GM23338 (cell line): Measurements from ENCODE around the gene OIT3. TPM values are rescaled to one million over a fixed set of nuclear protein-coding genes. Genes with fewer than 3 reads are reported as not detected.

Source experiments
- ATAC-seq: fragments of 200-7000 bp; cut with Tn5 transposase; 3 replicates; pipeline ENCODE4 v1.9.1; 2020
- DNase-seq: peaks from one replicate; pipeline ENCODE4 v3.0.0-alpha.2; 2015; ENCODE audit warnings: low spot score
- H2AFZ ChIP-seq: fragments of 200-600 bp; sonication (generic); 2 replicates; pipeline ENCODE4 v1.8.0; 2016; ENCODE audit warnings: antibody characterized with exemption, mild to moderate bottlenecking, moderate library complexity
- H3F3A ChIP-seq: fragments of 200-600 bp; sonication (generic); replicated peaks from 2 replicates; pipeline ENCODE4 v1.8.0; 2017; ENCODE audit warnings: antibody characterized with exemption, mixed run types, low read depth
- H3K27ac ChIP-seq: fragments of 200-600 bp; sonication (generic); 2 replicates; pipeline ENCODE4 v1.6.1; 2016; ENCODE audit warnings: low read depth
- H3K27me3 ChIP-seq: fragments of 200-600 bp; sonication (generic); 2 replicates; pipeline ENCODE4 v1.8.0; 2016; ENCODE audit warnings: mild to moderate bottlenecking, mixed run types, moderate library complexity; ENCODE audit not compliant: insufficient read depth
- H3K36me3 ChIP-seq: fragments of 200-600 bp; sonication (generic); 2 replicates; pipeline ENCODE4 v1.8.0; 2016; ENCODE audit warnings: mild to moderate bottlenecking; ENCODE audit not compliant: insufficient read depth
- H3K4me1 ChIP-seq: fragments of 200-600 bp; sonication (generic); 2 replicates; pipeline ENCODE4 v1.8.0; 2016; ENCODE audit warnings: mild to moderate bottlenecking, moderate library complexity; ENCODE audit not compliant: insufficient read depth
- H3K4me2 ChIP-seq: fragments of 200-600 bp; sonication (generic); 2 replicates; pipeline ENCODE4 v1.7.1; 2017; ENCODE audit warnings: mixed run types
- H3K4me3 ChIP-seq: fragments of 200-600 bp; sonication (generic); 2 replicates; pipeline ENCODE4 v1.6.1; 2016; ENCODE audit warnings: mixed run types
- H3K79me2 ChIP-seq: fragments of 200-600 bp; sonication (generic); replicated peaks from 2 replicates; pipeline ENCODE4 v1.8.0; 2017; ENCODE audit warnings: mild to moderate bottlenecking; ENCODE audit not compliant: insufficient read depth
- H3K9me2 ChIP-seq: fragments of 200-600 bp; sonication (generic); 2 replicates; pipeline ENCODE4 v1.8.0; 2017; ENCODE audit not compliant: insufficient read depth
- H4K20me1 ChIP-seq: fragments of 200-600 bp; sonication (generic); replicated peaks from 2 replicates; pipeline ENCODE4 v1.8.0; 2017; ENCODE audit warnings: mild to moderate bottlenecking; ENCODE audit not compliant: insufficient read depth
- H3K27ac Mint-ChIP-seq: 2 replicates; pipeline ENCODE4 v1.8.0; 2020; ENCODE audit warnings: inconsistent platforms, mild to moderate bottlenecking, moderate library complexity, mixed read lengths
- H3K27me3 Mint-ChIP-seq: 3 replicates; pipeline ENCODE4 v1.8.0; 2022; ENCODE audit warnings: low read depth, mild to moderate bottlenecking, moderate library complexity, mixed read lengths, inconsistent platforms; ENCODE audit not compliant: insufficient read depth, poor library complexity
- H3K36me3 Mint-ChIP-seq: 3 replicates; pipeline ENCODE4 v1.8.0; 2021; ENCODE audit warnings: low read depth, mild to moderate bottlenecking, inconsistent platforms, moderate library complexity, mixed read lengths
- H3K4me1 Mint-ChIP-seq: 3 replicates; pipeline ENCODE4 v1.8.0; 2020; ENCODE audit warnings: mild to moderate bottlenecking, inconsistent platforms, mixed read lengths
- H3K4me3 Mint-ChIP-seq: 3 replicates; pipeline ENCODE4 v1.8.0; 2021; ENCODE audit warnings: moderate library complexity, mild to moderate bottlenecking, inconsistent platforms, mixed read lengths
- H3K9me3 Mint-ChIP-seq: 3 replicates; pipeline ENCODE4 v1.8.0; 2020; ENCODE audit warnings: moderate library complexity, mild to moderate bottlenecking, inconsistent platforms, mixed read lengths
- CREB1 ChIP-seq: fragments of 250-450 bp; sonication (Bioruptor Pico); IDR thresholded peaks from 2 replicates; pipeline ENCODE4 v1.5.0; 2020; ENCODE audit warnings: low read depth, mild to moderate bottlenecking, moderate library complexity
- CTCF ChIP-seq, 2 experiments: fragments of 200-600 bp in 1 of 2; sonication (generic) in 1 of 2; conservative IDR thresholded peaks; 2 replicates each; pipeline versions ENCODE4 v1.5.1 to v1.6.1; 2016 to 2017; ENCODE audit warnings: antibody characterized with exemption in 2 of 2, low read depth in 2 of 2, mild to moderate bottlenecking in 2 of 2, moderate library complexity in 1 of 2
- EZH2 ChIP-seq: fragments of 200-600 bp; sonication (generic); IDR thresholded peaks from one replicate; pipeline ENCODE4 v1.8.0; 2017; ENCODE audit warnings: antibody characterized with exemption, mild to moderate bottlenecking, low read depth; ENCODE audit not compliant: unreplicated experiment
- EZH2phosphoT487 ChIP-seq: fragments of 200-600 bp; sonication (generic); IDR thresholded peaks from one replicate; pipeline ENCODE4 v1.8.1; 2018; ENCODE audit warnings: antibody characterized with exemption; ENCODE audit not compliant: unreplicated experiment
- JUNB ChIP-seq: IDR thresholded peaks from one replicate; pipeline ENCODE4 v1.6.1; 2016; ENCODE audit warnings: antibody characterized with exemption; ENCODE audit not compliant: unreplicated experiment
- NANOG ChIP-seq: IDR thresholded peaks from 2 replicates; pipeline ENCODE4 v1.6.1; 2016; ENCODE audit warnings: antibody characterized with exemption, borderline replicate concordance
- POLR2AphosphoS5 ChIP-seq: IDR thresholded peaks from 2 replicates; pipeline ENCODE4 v1.6.1; 2016; ENCODE audit warnings: antibody characterized with exemption, low read depth
- REST ChIP-seq: IDR thresholded peaks from one replicate; pipeline ENCODE4 v1.6.1; 2018; ENCODE audit warnings: antibody characterized with exemption; ENCODE audit not compliant: unreplicated experiment
- STAT1 ChIP-seq: IDR thresholded peaks from one replicate; pipeline ENCODE4 v1.6.1; 2016; ENCODE audit warnings: antibody characterized with exemption; ENCODE audit not compliant: unreplicated experiment
- ZNF114 ChIP-seq: fragments of 250-450 bp; sonication (Bioruptor Pico); IDR thresholded peaks from 2 replicates; pipeline ENCODE4 v1.5.0; 2020; ENCODE audit warnings: mild to moderate bottlenecking, moderate library complexity
- ZNF331 ChIP-seq: fragments of 250-450 bp; sonication (Bioruptor Pico); IDR thresholded peaks from 2 replicates; pipeline ENCODE4 v1.5.0; 2020; ENCODE audit warnings: low read depth, mild to moderate bottlenecking, moderate library complexity
- polyA plus RNA-seq: library from polyadenylated mRNA; unstranded; fragments of >200 nt; fragmentation: Nextera tagmentation; extraction: Ambion mirVana; gene quantifications from 2 replicates; pipeline ENCODE4 v1.2.1, GENCODE V29; 2016
- total RNA-seq: library from RNA; depleted of rRNA; stranded (reverse); fragments of >200 nt; shearing (Covaris generic); gene quantifications from 2 replicates; pipeline ENCODE4 v1.2.3, GENCODE V29; 2014
- TF ChIP-seq, protein P1 (sequence below): fragments of 250-450 bp; sonication (Bioruptor Pico); IDR thresholded peaks from 2 replicates; pipeline ENCODE4 v1.5.0; 2020; ENCODE audit warnings: mild to moderate bottlenecking, moderate library complexity
- TF ChIP-seq, protein P2 (sequence below): IDR thresholded peaks from 2 replicates; pipeline ENCODE4 v1.6.1; 2016; ENCODE audit warnings: antibody characterized with exemption

OIT3 gene
- total and polyA plus RNA-seq, 2 experiments from 2014 or later = not detected

DNA sequence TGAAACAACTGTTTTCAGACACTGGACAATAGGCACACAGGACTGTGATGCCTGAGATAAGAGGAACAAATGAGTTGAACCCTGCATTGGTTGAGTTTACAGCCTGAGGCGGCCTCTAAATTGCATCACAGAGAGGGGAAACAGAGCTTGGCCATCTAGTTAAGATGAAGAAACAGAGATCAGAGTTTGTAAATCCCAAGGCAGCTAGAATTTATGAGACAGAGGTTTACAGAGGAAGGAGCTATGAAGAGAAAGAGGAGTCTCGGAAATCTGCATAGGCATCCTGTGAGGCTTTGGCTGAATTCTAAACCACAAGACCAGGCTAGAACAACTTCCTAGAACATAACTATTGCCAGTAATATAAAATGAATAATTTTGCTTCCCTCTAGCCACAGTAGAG, 41.0 kb upstream of the OIT3 start:
- H3K36me3 Mint-ChIP-seq = peaks cover 18% of the 10 kb centered on the region; the same call in 2 of the 3 replicates
- ATAC-seq = no peak
- no peaks in the 10 kb centered on the region for H3K27me3 Mint-ChIP-seq

More for the DNA sequence above, 41.0 kb upstream of the OIT3 start:
- no peaks in the 10 kb centered on the region for H3K79me2 ChIP-seq
- H3K4me2 ChIP-seq = no peak overlapping the region
- Mint-ChIP-seq H3K4me3 (no peak overlapping the region), H3K27ac (no peak overlapping the region), H3K9me3 (peaks cover 19% of the 10 kb centered on the region), H3K4me1 (no peaks in the 10 kb centered on the region)
- H2AFZ ChIP-seq = no peak overlapping the region
- H3F3A ChIP-seq = no peaks in the 10 kb centered on the region
- H4K20me1 ChIP-seq = no peaks in the 10 kb centered on the region
- no peaks in the 10 kb centered on the region for H3K27me3 ChIP-seq
- no peak overlapping the region for H3K27ac ChIP-seq
- no peaks in the 10 kb centered on the region for H3K4me1 ChIP-seq
- no peak overlapping the region for H3K4me3 ChIP-seq
- TF ChIP-seq CTCF (conservative IDR thresholded peaks at IDR 0.05; ENCODE audit: low read depth in 2 of 2) (no peak), CREB1 (CRISPR knock-in tag) (no peak), NANOG (no peak), STAT1 (no peak), REST (no peak), EZH2 (no peak), JUNB (no peak), ZNF331 (no peak), EZH2phosphoT487 (no peak), ZNF114 (no peak), POLR2AphosphoS5 (no peak)
- TF ChIP-seq, protein P1, sequence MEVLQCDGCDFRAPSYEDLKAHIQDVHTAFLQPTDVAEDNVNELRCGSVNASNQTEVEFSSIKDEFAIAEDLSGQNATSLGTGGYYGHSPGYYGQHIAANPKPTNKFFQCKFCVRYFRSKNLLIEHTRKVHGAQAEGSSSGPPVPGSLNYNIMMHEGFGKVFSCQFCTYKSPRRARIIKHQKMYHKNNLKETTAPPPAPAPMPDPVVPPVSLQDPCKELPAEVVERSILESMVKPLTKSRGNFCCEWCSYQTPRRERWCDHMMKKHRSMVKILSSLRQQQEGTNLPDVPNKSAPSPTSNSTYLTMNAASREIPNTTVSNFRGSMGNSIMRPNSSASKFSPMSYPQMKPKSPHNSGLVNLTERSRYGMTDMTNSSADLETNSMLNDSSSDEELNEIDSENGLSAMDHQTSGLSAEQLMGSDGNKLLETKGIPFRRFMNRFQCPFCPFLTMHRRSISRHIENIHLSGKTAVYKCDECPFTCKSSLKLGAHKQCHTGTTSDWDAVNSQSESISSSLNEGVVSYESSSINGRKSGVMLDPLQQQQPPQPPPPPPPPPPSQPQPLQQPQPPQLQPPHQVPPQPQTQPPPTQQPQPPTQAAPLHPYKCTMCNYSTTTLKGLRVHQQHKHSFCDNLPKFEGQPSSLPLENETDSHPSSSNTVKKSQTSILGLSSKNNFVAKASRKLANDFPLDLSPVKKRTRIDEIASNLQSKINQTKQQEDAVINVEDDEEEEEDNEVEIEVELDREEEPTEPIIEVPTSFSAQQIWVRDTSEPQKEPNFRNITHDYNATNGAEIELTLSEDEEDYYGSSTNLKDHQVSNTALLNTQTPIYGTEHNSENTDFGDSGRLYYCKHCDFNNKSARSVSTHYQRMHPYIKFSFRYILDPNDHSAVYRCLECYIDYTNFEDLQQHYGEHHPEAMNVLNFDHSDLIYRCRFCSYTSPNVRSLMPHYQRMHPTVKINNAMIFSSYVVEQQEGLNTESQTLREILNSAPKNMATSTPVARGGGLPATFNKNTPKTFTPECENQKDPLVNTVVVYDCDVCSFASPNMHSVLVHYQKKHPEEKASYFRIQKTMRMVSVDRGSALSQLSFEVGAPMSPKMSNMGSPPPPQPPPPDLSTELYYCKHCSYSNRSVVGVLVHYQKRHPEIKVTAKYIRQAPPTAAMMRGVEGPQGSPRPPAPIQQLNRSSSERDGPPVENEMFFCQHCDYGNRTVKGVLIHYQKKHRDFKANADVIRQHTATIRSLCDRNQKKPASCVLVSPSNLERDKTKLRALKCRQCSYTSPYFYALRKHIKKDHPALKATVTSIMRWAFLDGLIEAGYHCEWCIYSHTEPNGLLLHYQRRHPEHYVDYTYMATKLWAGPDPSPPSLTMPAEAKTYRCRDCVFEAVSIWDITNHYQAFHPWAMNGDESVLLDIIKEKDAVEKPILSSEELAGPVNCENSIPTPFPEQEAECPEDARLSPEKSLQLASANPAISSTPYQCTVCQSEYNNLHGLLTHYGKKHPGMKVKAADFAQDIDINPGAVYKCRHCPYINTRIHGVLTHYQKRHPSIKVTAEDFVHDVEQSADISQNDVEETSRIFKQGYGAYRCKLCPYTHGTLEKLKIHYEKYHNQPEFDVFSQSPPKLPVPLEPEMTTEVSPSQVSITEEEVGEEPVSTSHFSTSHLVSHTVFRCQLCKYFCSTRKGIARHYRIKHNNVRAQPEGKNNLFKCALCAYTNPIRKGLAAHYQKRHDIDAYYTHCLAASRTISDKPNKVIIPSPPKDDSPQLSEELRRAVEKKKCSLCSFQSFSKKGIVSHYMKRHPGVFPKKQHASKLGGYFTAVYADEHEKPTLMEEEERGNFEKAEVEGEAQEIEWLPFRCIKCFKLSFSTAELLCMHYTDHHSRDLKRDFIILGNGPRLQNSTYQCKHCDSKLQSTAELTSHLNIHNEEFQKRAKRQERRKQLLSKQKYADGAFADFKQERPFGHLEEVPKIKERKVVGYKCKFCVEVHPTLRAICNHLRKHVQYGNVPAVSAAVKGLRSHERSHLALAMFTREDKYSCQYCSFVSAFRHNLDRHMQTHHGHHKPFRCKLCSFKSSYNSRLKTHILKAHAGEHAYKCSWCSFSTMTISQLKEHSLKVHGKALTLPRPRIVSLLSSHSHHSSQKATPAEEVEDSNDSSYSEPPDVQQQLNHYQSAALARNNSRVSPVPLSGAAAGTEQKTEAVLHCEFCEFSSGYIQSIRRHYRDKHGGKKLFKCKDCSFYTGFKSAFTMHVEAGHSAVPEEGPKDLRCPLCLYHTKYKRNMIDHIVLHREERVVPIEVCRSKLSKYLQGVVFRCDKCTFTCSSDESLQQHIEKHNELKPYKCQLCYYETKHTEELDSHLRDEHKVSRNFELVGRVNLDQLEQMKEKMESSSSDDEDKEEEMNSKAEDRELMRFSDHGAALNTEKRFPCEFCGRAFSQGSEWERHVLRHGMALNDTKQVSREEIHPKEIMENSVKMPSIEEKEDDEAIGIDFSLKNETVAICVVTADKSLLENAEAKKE (CRISPR knock-in tag) = no peak
- TF ChIP-seq, protein P2, sequence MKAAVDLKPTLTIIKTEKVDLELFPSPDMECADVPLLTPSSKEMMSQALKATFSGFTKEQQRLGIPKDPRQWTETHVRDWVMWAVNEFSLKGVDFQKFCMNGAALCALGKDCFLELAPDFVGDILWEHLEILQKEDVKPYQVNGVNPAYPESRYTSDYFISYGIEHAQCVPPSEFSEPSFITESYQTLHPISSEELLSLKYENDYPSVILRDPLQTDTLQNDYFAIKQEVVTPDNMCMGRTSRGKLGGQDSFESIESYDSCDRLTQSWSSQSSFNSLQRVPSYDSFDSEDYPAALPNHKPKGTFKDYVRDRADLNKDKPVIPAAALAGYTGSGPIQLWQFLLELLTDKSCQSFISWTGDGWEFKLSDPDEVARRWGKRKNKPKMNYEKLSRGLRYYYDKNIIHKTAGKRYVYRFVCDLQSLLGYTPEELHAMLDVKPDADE = no peak
- no peak for DNase-seq
- H3K36me3 ChIP-seq = no peaks in the 10 kb centered on the region
- no peaks in the 10 kb centered on the region for H3K9me2 ChIP-seq
